AG10803 (cell line): Measurements from ENCODE around the gene RAB40B.

Experiments
- DNase-seq: peaks from one replicate; pipeline ENCODE4 v3.0.0; 2010; ENCODE audit warnings: low read depth
- H3K4me3 ChIP-seq: 2 replicates; pipeline ENCODE4 v1.5.1; 2011; ENCODE audit warnings: mild to moderate bottlenecking, low read length, control low read depth
- CTCF ChIP-seq: conservative IDR thresholded peaks from 2 replicates; pipeline ENCODE4 v1.5.1; 2011; ENCODE audit warnings: mild to moderate bottlenecking, low read length, control low read depth, inconsistent platforms

Gene RAB40B

GRCh38 chr17:82702231-82702927 is 3.9 kb upstream of the RAB40B start:
- peak; percentile 20 for DNase-seq
- no peak for TF ChIP-seq CTCF
- H3K4me3 ChIP-seq: no peak overlapping the region

DNA sequence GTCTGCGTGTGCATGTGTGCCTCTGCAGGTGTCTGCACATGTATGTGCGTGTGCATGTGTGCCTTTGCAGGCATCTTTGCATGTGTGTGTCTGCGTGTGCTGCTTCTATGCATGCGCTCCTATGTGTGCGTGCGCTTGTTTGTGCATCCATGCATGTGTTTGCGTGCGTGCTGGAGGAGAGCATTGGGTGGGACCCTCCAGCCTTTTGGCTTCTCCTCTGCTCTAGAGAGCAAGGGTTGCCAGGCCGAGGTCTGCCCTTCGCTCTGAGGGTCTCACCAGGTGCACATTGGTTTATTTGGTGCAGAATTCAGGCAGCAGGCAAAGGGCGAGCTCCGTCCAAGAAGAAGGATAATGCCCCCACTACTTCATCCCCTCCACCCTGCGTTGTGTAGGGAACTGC is 1.1 kb upstream of the RAB40B start:
- peak overlapping the region; percentile 65 for H3K4me3 ChIP-seq
- no peak for TF ChIP-seq CTCF
- DNase-seq: no peak

GRCh38 chr17:82698974-82699442 is 510 bp upstream of the RAB40B start:
- no peak for TF ChIP-seq CTCF
- no peak for DNase-seq
- peak overlapping the region; percentile 65 for H3K4me3 ChIP-seq

GRCh38 chr17:82697808-82698064 is 762 bp downstream of the RAB40B start:
- H3K4me3 ChIP-seq: peak overlapping the region; percentile 66
- DNase-seq: no peak
- TF ChIP-seq CTCF: no peak

- no peak for TF ChIP-seq CTCF
- peak overlapping the region; percentile 66 for H3K4me3 ChIP-seq
- no peak for DNase-seq
Measured at GRCh38 chr17:82696916-82697807, 1.3 kb downstream of the RAB40B start.

DNA sequence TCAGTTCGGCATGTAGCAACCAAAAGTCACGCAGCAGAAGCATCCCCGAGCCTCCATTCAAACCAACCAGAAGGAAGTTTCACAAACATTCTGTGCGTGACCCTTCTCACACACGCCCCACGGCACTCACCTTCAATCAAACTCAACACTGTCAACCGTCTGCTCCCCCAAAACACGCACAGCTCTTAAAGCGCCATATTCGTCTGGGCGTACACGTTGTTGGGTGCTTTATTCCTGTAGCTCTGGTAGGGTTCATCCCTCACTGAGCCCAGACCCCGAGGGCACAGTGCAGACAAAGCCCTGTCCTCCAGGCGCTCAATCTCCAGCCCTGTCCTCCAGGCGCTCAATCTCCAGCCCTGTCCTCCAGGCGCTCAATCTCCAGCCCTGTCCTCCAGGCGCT is 2.2 kb downstream of the RAB40B start:
- TF ChIP-seq CTCF: no peak
- H3K4me3 ChIP-seq: no peak overlapping the region
- no peak for DNase-seq

GRCh38 chr17:82694647-82695046 is 3.9 kb downstream of the RAB40B start:
- no peak for DNase-seq
- H3K4me3 ChIP-seq: no peak overlapping the region
- no peak for TF ChIP-seq CTCF
